Measurements from ENCODE around the gene SEZ6.

- TF ChIP-seq, protein P1, sequence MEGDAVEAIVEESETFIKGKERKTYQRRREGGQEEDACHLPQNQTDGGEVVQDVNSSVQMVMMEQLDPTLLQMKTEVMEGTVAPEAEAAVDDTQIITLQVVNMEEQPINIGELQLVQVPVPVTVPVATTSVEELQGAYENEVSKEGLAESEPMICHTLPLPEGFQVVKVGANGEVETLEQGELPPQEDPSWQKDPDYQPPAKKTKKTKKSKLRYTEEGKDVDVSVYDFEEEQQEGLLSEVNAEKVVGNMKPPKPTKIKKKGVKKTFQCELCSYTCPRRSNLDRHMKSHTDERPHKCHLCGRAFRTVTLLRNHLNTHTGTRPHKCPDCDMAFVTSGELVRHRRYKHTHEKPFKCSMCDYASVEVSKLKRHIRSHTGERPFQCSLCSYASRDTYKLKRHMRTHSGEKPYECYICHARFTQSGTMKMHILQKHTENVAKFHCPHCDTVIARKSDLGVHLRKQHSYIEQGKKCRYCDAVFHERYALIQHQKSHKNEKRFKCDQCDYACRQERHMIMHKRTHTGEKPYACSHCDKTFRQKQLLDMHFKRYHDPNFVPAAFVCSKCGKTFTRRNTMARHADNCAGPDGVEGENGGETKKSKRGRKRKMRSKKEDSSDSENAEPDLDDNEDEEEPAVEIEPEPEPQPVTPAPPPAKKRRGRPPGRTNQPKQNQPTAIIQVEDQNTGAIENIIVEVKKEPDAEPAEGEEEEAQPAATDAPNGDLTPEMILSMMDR (conservative IDR thresholded peaks at IDR 0.05; ENCODE audit: low read depth, low read length): no peak
- TF ChIP-seq EZH2 (IDR thresholded peaks at IDR 0.05; ENCODE audit: low read length, unreplicated experiment): no peak
Observed at GRCh38 chr17:28917465-28917864, 88.4 kb downstream of the SEZ6 start.
